ENCODE data around the gene TBXAS1.

DNA sequence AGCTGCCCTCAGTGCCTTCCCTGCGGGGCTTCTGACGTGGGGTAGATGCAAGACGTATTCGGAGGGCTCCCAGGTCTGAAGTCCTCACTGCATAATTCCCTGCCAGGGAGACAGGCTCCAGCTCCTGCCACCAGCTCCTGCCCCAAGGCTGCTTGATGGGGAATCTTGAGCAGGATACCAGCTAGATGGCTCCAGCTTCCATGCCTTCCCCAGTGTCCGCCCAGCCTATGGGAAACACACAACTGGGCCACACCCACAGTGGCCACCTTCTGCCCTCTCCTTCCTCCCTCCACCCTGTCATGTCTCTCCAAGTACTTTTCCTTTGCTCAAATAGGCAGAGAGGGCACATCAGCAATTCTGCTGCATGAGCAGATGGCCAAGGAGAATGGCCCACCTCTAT lies 137.9 kb downstream of the TBXAS1 start:
- TF ChIP-seq, protein P1, sequence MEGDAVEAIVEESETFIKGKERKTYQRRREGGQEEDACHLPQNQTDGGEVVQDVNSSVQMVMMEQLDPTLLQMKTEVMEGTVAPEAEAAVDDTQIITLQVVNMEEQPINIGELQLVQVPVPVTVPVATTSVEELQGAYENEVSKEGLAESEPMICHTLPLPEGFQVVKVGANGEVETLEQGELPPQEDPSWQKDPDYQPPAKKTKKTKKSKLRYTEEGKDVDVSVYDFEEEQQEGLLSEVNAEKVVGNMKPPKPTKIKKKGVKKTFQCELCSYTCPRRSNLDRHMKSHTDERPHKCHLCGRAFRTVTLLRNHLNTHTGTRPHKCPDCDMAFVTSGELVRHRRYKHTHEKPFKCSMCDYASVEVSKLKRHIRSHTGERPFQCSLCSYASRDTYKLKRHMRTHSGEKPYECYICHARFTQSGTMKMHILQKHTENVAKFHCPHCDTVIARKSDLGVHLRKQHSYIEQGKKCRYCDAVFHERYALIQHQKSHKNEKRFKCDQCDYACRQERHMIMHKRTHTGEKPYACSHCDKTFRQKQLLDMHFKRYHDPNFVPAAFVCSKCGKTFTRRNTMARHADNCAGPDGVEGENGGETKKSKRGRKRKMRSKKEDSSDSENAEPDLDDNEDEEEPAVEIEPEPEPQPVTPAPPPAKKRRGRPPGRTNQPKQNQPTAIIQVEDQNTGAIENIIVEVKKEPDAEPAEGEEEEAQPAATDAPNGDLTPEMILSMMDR (IDR thresholded peaks at IDR 0.05; ENCODE audit: extremely low read depth in 1 of 2, insufficient read depth in 1 of 2, low read depth in 1 of 2, low read length in 2 of 2), result no peak
- TF ChIP-seq FOS (IDR thresholded peaks at IDR 0.05; ENCODE audit: borderline replicate concordance, insufficient read depth, low read length) (no peak), EZH2 (IDR thresholded peaks at IDR 0.05; ENCODE audit: borderline replicate concordance, low read depth, low read length, severe bottlenecking) (no peak), POLR2AphosphoS5 (IDR thresholded peaks at IDR 0.05; ENCODE audit: insufficient read depth, low read depth, low read length) (no peak), POLR2A (IDR thresholded peaks at IDR 0.05; ENCODE audit: low read depth, low read length) (no peak), MYC (IDR thresholded peaks at IDR 0.05; ENCODE audit: low read depth, low read length) (no peak), GATA2 (IDR thresholded peaks at IDR 0.05; ENCODE audit: insufficient read depth, insufficient read length, low read depth, low read length) (no peak), JUN (IDR thresholded peaks at IDR 0.05; ENCODE audit: borderline replicate concordance, insufficient read depth, insufficient read length, low read depth) (no peak)
